DMS153 (cell line): ENCODE results near the gene MAN1C1.

Experiments
- DNase-seq: peaks from one replicate; lab custom pipeline; 2025; lab: John Stamatoyannopoulos, UW

Gene MAN1C1

DNA sequence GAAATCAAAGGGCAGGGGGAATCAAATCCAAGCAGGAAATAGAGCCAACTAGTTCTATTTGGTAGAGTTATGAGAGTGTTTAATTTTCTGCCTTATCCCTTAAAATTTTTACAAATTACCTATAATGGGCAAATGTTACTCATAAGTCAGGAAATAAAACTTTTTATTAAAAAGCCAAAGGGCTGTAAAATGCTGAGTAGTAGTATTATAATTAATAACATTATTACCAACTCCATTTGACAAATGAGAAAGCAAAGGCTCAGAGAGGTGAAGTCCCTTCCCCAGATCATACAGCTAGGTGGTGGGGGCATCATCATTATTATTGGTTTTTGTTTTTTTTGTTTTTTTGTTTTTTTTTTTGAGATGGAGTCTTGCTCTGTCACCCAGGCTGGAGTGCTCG, 186.8 kb downstream of the MAN1C1 start:
- DNase-seq: no peak

DNA sequence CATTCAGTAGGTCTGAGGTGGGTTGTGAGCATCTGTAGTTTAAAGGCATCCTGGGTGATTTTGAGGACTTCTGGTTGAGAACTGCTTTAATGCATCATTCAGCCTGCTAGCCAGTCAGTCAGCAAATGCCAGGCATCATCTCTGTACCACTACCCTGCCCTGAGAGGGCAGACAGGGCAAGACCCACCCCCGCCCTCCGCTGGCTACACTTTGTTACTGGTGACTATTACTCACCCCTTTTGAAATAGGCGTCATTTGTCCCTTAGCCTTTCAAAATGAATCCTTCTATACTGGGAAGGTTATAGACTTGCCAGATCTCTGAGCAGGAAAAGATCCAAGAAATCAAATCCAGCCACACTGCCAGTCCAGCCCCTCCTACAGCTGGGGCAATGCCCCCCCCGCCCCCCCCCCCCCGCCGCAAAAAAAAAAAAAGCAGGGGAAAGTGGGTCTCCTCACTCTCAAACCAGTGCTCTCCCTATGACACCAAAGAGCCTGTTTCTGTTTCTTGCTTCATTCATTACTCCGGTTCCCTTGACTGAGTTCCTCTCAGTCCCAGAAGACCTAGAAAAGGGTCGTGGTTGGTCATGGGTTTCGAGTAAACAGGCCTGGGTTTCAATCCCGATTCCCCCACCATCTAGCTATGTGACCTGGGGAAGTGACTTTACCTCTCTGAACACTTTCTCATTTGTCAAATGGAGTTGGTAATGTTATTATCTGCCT, 187.8 kb downstream of the MAN1C1 start:
- no peak for DNase-seq

- no peak for DNase-seq
Observed at GRCh38 chr1:25804964-25805862, 188.6 kb downstream of the MAN1C1 start.

- DNase-seq: no peak
Observed at GRCh38 chr1:25805863-25806225, 189.3 kb downstream of the MAN1C1 start.

GRCh38 chr1:25806418-25806817, 189.8 kb downstream of the MAN1C1 start:
- no peak for DNase-seq

GRCh38 chr1:25807480-25808390, 191.1 kb downstream of the MAN1C1 start:
- no peak for DNase-seq

DNA sequence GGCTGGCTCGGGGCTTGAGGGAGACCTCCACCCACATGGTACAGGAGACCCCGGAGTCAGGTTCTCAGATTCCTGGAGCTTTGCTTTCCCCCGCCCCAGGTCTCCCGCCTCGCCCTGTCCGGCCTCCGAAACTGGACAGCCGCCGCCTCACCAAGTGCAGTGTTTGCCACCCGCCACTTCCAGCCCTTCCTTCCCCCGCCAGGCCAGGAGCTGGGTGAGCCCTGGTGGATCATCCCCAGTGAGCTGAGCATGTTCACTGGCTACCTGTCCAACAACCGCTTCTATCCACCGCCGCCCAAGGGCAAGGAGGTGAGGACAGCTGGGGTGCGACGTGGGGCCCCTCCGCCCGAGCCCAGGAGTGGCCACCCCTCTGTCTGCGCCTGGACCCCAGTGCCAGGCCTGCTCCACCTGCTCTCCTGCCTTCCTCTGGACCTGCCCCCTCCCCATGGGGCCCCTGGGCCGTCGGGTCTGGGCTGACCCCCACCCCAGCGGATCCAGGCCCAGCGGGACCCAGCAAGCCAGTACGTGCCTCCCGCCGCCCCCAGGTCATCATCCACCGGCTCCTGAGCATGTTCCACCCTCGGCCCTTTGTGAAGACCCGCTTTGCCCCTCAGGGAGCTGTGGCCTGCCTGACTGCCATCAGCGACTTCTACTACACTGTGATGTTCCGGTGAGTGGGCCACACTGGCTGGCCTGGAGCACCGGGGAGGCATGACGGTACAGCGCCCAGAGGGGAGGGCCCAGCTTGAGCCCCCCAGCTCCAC, 192.1 kb downstream of the MAN1C1 start:
- DNase-seq: no peak

DNA sequence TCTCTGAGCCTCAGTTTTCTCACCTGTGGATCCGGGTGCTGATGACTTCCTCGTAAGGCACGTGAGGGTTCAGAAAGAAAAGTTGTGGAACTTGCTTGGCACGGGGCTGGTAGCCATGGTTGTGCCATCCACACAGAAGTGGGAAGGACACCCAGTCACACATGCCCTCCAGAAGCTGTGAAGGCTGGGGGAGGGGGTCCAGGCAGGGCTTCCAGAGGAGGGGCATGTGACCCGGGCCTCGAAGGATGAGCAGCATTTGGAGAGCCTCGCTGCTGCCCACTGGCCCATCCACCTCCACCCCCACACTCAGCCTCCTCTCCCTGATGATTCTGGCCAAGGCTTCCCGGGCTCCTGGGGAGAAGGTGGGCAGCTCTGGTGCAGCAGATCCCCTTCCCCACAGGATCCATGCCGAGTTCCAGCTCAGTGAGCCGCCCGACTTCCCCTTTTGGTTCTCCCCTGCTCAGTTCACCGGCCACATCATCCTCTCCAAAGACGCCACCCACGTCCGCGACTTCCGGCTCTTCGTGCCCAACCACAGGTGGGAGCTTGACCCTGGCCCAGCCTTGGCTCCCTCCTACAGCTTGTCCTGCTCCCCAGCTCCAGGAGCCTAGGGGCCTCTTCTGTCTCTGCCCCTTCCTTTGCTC, 192.8 kb downstream of the MAN1C1 start:
- no peak for DNase-seq

- no peak for DNase-seq
Observed at GRCh38 chr1:25809929-25810328, 193.3 kb downstream of the MAN1C1 start.

DNA sequence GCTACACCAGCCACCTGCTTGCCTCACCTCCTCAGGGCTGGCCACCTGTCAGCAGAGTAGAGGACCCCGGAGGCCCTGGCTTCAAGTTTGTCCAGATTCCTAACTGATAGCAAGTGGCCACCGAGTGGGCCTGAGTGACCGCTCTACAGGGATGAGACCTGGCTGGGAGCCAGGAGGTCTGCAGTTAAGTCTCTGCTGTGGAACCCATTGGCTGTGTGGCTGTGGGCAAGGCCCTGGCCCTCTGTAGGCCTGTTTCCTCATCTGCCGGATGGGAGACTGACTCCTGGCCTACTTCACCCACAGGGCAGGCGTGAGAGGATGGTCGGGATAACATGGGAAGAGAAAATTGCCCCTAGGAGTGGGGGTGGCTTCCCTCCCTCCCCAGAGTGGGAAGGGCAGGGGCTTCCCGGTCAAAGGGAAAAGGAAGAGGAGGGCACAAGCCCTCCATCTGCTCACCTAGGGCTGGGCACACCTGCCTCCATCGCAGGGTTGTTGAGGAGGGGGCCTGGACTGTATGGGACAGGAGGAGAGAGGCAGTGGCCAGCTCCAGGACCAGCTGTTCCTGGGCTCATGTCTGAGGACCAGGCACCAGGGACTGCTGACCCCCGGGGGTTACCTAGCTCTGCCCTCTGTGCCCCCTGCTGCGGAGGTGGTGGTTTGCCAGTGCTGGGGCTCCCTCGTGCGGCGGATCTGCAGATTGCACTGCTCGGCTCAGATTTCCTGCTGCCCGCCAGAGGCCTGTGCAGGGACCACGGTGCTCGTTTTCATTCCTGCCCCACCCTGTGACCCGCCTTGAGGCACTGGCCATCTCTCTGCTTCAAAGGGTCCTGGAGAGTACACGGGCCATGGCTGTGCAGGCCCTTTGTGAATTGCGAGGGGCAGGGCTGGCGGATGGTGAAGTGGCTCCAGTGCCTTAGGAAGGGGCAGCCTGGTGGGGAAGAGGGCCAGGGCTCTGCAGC, 194.0 kb downstream of the MAN1C1 start:
- peak; percentile 26 for DNase-seq

GRCh38 chr1:25811384-25812082, 194.9 kb downstream of the MAN1C1 start:
- no peak for DNase-seq

DNA sequence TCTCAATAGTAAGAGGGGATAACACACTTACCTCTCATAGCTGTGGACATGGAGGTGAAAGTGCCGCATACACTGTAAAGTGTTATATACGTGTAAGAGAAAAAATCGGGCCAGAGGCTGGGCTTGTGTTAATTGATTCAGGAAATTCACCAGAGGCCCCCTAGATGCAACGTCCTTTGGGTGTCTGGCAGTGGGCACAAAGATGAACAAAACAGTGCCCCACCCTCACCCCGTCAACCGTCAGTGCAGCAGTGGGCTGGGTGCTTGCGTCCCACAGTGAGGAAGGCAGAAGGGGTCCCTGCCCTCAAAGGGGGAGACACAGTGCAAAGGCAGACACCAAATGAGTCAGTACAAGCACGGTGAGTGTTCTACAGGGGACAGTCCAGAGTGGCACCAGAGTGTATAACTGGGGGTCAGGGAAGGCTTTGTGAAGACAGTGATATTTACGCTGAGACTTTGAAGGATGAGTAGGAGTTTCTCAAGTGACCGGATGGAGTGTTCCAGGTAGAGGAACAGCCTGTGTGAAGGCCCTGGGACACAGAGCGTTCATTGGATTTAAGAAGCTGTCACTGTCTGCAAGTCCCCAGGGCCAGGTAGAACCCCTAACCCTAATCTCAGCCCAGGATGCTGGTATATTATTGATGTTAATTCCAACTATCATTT, 196.6 kb downstream of the MAN1C1 start:
- no peak for DNase-seq

DNA sequence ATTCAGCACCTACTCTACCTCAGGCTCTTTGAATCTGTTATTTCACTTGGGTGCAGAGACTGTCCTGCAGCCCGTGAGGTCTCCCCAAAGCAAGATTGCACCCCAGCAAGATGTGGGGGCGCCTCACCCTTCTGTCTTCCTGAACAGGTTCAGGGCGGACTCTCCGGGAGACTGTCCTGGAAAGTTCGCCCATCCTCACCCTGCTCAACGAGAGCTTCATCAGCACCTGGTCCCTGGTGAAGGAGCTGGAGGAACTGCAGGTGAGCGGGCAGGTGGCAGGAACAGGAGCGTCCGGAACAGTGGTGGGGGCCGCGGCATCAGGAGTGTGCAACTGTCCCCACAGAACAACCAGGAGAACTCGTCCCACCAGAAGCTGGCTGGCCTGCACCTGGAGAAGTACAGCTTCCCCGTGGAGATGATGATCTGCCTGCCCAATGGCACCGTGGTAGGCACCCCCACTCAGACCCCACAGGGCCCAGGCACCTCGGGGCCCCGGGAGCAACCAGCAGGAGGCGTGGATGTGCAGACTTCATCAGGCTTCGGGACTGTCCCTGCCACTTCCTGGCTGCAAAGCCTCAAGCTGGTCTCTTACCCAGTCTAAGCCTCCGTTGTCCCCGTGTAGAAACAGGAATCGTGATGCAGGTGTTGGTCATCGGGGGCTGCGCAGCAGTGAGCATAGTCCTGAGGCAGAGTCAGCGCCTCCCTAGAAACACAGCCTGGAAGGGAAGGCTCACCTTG, 197.3 kb downstream of the MAN1C1 start:
- no peak for DNase-seq

GRCh38 chr1:25814549-25815087, 198.0 kb downstream of the MAN1C1 start:
- DNase-seq: no peak

GRCh38 chr1:25815208-25816111, 198.9 kb downstream of the MAN1C1 start:
- DNase-seq: no peak

DNA sequence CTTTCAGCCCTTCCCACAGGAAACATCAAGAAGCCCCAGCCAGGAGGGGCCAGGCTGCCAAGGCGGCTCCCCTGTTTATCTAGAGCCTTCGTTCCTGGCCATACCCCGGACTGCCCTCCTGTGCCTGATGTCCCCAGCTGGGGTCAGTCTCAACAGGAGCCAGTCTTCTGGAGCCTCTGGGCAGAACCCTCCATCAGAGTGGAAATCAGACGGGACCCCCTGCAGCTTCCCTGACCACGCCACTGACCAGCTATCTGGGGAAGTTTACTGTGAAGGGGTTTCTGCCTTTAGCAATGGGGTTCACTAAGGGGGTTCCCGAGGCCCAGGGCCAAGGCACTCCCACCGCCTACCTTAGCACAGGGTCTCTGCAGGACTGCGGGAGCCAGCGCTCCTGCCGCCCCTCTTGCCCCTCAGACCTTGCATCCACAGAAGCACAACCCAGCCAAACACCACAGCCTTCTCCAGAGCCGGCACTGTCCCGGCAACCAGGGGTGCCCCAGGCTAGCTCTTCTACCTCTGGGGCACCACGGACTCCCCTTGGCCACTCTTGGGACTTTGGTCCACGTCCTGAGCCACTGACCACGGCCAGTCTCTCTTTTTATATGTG, 199.6 kb downstream of the MAN1C1 start:
- no peak for DNase-seq
